ENCODE measurements around the gene KRTAP22-2.

The KRTAP22-2 gene

DNA sequence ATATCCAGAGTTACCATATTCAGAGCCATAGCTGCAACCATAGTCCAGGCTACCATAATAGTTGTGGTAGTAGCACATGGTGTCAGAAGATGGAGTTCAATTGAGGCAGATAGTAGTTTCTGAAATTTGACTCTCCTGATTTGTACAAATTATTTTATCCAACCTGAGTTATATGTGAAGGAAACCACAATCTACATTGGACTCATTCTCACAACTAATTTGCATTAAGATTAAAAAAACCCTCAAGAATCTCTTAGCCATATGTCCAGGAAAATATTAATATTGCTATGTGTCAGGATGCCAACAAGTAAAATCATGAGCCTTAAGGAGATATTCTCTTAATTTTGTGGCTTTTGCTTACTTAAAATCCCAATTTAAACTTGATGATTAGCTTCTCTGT, at the start of gene KRTAP22-2:
KRTAP22-2 (minus strand) TSS at position 101 of the 400 bp plus-strand sequence.
- no peak for DNase-seq (ENCODE audit: low spot score)

DNA sequence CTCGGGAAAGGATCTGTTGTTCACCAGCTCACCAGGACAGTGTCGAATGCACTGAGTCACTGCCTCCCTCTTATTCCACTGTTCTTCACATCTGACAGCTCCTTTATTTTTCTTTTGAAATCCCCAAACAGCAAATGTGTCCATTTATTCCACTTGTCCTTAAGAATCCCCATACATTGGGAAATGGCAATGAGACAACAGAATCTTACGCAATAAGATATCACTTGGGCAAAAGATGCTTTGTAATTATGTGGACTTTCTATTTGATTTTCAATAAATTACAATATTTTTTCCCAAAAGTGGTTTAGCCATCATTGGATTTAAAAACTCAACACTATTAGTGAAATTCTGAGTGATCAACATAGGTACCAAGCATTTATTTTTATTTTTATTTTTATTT, 48.5 kb upstream of the KRTAP22-2 start:
- no peak for DNase-seq (ENCODE audit: low spot score)

DNA sequence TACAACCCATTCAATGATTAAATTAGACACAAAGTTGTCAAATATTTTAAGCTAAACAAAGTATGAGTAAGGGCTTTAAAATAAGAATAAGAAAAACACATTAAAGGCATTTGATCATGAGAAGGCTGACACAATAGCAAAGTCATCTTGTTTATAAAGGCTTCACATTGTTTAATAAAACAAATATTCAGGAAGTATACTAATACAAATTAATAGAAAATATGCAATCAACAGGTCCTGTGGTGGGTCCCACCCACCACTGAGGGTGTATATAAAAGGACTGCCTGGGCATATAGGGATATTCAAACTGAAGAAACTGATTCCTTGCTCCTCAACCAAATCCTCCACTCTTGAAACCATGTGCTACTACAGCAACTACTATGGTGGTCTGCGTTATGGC, 44.7 kb upstream of the KRTAP22-2 start, which contains the start of gene KRTAP20-2:
KRTAP20-2 (plus strand) TSS at position 301 of the 400 bp plus-strand sequence; CDS start at position 359, 58 bp downstream.
- no peak for DNase-seq (ENCODE audit: low spot score)

DNA sequence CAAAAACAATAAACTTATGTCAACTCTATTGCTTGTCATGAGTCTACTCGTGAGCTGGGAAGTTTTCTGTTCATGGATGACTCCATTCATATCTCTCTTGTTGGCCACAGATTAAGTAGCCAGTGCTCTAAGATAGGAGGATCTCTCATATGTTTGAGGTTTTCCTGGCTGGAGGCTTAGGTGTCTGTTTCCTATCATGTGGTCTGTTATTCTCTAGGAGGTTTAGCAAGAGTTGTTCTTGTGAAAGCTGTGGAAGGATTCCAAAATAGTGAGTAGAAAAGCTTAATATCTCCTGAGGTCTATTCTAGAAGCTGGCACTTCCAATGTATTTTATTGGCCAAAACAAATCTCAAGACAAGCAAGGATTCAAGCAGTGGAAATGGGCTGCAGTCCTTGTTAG, 39.0 kb upstream of the KRTAP22-2 start:
- DNase-seq (ENCODE audit: low spot score) = no peak

DNA sequence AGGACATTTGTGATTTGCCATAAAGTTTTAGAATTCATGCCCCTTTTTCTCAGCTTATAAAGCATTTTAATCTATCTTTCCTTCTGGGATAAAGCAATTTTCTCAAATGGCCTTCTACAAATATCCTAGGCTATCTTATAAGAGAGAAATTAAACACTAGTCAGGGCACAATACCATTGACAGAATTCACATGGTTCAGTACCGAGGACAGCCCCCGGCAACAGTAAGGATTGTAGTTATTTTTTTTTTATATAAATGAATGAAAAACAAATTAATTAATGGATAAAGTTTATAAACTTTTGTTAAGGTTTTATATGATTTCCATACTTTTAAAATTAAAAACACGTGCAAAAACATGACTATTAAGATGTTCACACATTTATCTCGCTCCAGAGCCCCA, 37.9 kb upstream of the KRTAP22-2 start:
- no peak for DNase-seq (ENCODE audit: low spot score)

DNA sequence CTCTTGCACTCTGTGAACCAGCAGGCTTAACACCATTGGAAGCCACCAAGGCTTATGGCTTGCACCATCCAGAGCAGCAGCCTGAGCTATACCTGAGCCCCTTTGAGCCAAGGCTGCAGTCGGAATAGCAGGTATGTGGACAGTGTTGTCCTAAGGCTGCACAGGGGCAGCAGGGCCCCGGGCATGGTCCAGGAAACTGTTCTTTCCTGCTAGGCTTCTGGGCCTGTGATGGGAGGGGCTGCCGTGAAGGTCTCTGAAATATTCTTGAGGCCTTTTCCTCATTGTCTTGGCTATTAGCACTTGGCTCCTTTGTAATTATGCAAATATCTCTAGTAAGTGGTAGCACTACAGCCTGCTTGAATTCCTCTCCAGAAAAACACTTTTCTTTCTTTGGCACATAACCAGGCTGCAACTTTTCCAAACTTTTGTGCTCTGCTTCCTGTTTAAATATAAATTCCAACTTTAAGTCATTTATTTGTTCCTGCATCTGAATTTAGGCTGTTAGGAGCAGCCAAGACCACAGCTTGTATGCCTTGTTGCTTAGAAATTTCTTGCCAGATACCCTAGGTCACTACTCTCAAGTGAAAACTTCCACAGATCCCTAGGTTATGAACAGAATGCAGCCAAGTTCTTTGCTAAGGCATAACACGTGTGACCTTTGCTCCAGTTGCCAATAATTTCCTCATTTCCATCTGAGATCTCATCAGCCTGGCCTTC, 35.4 kb upstream of the KRTAP22-2 start:
- no peak for DNase-seq (ENCODE audit: low spot score)

DNA sequence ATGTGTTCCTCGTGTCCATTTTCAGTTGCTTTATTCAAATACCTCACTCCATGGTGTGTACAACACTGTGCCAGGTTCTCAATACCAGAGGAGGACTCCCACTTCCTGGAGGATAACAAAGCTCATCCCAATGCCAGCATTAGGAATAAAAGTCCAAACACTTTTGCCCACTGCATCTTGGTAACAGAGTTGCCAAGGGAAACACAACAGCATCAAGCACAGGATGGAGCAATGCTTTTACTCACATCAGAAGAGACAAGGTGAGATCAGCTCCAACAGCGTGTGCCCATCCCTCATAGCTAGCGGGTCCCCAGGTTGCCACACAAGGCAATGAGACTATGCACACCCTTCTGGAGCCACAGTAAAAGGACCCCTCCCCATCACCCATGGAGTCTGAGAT, 33.2 kb upstream of the KRTAP22-2 start:
- DNase-seq (ENCODE audit: low spot score) = no peak

DNA sequence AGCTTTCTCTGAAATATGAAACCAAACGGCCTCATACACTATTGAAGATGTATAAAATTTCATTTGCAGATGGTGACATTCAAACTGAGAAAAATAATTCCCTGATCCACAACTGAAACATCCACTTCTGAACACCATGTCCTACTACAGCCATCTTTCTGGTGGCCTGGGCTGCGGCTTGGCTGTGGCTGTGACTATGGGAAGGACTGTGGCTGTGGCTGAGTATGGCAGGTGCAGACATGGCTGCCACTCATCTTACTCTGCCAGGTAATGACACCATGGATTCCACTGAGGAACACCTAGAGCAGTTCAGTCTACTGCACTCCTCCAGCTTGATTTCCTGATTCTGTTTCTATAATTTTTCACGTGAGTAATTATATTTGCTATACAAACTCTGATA, 30.3 kb upstream of the KRTAP22-2 start, which contains the start of gene KRTAP20-4:
KRTAP20-4 (plus strand) TSS at position 106 of the 400 bp plus-strand sequence.
- DNase-seq (ENCODE audit: low spot score) = no peak

DNA sequence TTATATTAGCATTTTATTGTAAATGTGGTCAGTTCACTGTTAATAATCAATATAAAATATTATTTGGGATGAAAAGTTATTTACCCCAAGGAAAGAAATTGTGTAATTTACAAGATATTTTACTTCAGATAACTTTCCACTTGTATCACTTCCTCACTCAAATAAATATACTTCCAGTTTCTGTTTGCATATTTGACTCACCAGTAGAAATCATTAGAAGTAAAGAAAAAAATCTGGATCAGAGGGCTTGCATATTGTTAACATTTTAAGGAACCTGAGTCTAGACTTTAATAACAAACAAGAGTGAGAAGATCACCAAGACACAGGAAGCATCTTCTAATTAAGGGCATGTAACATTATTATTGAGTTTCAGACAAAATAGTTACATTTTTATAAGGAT, 29.9 kb upstream of the KRTAP22-2 start:
- no peak for DNase-seq (ENCODE audit: low spot score)

DNA sequence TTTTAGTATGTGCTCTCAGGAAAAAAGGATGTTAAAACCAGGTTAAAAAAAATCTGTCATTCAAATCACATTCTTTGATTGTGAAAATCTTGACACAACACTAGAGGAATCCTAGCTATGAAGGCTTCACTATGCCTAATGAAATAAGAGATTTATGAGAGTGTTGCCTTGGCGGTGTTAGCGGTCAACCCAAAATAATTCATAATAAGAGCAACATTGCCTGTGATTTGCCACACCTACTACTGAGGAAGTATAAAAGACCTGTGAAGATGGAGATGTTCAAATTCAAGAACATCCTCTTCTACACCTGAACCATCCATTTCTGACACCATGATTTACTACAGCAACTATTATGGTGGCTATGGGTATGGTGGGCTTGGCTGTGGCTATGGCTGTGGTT, 25.9 kb upstream of the KRTAP22-2 start, which contains the start of gene KRTAP20-1:
KRTAP20-1 (plus strand) TSS at position 301 of the 400 bp plus-strand sequence; CDS start at position 331, 30 bp downstream.
- no peak for DNase-seq (ENCODE audit: low spot score)

DNA sequence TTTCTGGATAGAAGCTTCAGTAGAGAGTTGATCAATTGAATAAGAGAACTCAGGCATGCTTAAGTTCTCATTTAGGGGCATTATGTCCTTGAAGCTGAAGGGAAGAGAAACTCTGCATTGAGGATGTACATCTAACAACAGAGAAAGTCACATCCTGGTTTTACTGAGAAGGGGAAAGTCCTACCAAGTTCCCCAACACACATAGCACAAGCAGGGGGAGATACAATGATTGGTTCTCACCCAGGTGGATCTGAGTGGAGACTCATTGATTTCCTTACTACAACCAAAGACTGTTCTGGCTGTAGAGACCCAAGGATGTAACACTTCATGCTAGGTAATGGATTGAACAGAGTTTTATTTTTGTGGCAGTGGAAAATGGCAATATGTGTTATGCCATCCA, 25.0 kb upstream of the KRTAP22-2 start:
- DNase-seq (ENCODE audit: low spot score) = no peak

DNA sequence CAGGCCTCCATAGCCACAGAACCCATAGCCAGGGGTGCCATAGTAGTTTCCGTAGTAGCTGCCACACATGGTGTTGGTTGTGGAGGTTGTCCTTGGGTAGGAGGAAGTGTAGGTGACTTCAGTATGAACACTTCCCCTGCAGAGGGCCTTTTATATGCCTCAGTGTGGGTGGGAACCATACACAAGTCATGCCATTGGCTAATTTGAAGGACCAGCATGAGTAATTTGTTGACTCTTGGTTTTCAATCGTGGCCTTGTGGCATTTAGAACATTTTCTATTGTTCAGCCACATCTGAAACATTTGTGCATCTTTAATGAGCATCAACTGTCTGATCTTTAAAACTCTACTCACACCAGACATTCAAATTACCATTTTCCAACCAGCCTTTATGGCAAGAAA, 23.6 kb upstream of the KRTAP22-2 start, which contains the start of gene KRTAP6-1:
KRTAP6-1 (minus strand) TSS at position 95 of the 400 bp plus-strand sequence; CDS start at position 69, 26 bp downstream.
- no peak for DNase-seq (ENCODE audit: low spot score)

DNA sequence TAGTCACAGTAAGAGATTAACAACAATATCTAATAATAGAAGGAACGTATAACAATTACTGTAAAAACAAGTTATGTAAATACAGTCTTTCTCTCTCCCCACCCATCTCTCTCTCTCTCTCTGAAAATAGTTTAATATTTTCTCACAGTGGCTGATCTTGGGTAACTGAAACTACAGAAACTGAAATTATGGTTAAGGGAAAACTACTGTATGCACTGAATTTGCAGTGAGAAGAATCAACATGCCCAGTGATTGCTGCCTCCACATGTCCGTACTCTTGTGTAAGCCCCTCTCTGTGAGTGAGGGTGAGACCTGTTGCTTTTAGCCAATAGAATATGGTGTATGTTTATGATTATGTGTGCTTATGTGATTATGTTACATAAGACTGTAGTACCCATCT, 21.9 kb upstream of the KRTAP22-2 start:
- no peak for DNase-seq (ENCODE audit: low spot score)

DNA sequence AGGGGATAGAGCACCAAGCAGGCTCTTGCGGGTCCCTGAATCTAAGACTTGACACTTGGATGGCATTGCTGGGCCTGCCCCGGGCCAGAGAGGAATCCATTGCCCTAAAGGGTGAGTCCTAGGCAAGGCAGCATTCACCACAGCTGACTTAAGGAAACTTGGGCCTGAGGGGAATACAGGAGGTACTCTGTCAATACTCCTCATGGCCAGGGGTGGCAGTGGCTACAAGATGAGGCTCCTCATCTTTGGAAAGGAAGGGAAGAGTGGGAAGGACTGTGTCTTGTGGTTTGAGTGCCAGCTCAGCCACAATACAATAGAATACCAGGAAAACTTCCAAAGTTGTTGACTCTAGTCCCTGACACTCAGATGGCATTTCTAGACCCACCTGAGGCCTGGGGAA, 15.8 kb upstream of the KRTAP22-2 start:
- no peak for DNase-seq (ENCODE audit: low spot score)

DNA sequence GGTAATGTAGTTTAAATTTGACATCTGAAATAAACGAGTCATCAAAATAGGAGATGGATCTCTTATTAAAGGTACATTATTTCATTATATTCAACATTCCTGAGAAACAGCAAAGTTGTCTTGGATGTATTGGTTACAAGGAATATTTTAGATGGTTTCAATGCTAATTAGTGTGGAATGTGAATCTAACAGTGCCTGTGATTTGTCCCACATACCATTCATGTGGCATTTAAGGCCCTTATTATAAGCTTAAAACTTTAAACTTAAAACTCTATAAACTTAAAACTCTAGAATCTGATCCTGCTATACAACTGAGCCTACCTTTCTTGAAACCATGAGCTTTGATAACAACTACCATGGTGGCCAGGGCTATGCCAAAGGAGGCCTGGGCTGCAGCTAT, 10.6 kb upstream of the KRTAP22-2 start, which contains the start of gene KRTAP22-1:
KRTAP22-1 (plus strand) TSS at position 301 of the 400 bp plus-strand sequence.
- DNase-seq (ENCODE audit: low spot score) = no peak

DNA sequence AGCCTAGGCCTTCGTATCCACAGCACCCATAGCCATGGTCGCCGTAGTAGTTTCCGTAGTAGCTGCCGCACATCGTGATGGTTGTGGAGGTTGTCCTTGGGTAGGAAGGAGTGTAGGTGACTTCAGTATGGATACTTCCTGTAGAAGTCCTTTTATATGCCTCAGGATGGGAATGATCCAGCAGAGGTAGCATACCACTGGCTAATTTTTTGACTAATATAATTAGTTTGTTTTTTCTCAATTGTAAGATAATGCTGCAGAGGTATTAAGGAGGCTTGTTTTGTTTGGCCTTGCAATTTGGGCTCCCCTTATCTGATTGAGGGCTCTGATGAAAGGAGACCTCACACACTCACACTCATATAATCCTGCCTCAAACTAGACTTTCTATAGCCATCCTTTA, 8.6 kb upstream of the KRTAP22-2 start, which contains the start of gene KRTAP6-2:
KRTAP6-2 (minus strand) TSS at position 101 of the 400 bp plus-strand sequence; CDS start at position 73, 28 bp downstream.
- DNase-seq (ENCODE audit: low spot score) = no peak

DNA sequence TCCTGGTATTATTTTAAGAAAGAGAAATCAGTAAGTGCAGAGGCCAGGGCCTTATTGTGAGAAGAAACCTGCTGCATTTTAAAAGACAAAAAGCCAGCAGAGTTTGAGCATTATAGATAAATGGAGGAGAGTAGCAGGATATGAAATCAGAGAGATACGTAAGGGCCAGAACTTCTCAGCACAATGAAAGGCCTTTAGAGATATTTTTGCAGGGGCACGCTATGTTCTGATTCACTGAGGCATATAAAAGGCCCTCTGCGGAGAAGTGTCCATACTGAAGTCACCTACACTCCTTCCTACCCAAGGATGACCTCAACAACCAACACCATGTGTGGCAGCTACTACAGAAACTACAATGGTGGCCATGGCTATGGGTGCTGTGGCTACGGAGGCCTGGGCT, 1.9 kb upstream of the KRTAP22-2 start, which contains the start of gene KRTAP6-3:
KRTAP6-3 (plus strand) TSS at position 301 of the 400 bp plus-strand sequence; CDS start at position 307, 6 bp downstream.
- no peak for DNase-seq (ENCODE audit: low spot score)

DNA sequence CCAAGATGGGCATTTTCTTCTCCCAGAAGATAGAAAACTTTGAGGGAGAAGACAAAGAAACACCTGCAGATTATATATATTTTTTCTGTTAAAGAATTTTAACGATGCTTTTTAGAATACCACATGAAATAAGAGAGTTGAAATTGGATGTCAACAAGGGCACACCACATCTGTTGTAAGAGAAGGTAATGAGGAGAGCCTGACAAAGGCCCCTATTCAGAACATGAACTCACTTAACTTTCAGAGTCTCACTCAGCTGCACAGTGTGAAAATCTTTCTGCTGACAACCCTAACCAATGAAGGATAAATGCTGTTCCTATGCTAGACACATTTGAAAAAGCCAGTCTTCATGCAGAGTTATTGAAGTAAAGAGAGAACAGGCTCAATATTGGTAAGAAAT, 7.3 kb downstream of the KRTAP22-2 start:
- DNase-seq (ENCODE audit: low spot score) = no peak

DNA sequence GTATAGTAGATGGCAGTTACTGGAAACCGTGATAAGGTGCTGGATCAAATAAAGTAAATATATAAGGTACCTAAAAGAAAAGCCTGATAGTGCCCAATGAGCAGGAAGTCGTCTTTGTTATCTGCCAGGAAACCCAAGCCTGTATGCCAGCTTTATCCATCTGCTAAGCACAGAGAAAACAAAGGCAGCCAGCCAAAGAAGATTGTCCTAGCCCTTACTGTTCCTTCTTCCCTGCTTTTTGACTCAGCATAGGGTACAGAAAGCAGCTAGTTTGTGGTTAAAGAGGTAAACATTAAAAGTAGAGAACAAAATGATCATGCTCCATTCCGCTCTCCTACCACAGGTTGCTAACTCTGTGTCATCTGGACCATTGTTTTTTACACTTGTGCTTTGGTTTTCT, 10.1 kb downstream of the KRTAP22-2 start:
- no peak for DNase-seq (ENCODE audit: low spot score)

DNA sequence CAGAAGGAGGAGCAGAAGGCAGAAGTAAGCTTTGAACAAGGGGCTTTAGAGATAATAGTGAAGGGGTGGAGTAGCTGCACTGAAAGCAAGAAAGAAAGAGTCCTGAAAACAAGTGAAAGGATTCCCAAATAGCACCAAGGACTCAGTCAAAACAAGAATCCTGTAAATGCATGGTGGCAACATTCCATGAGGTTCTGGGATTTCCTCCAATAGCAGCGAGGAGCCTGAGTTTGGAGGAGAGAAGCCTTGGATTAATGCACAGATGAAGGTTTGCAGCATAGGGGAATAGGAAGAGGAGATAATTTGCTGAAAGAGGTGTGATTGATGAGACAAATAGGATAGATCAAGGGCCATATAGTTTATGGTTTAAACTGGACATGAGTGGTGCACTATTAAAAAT, 10.9 kb downstream of the KRTAP22-2 start:
- no peak for DNase-seq (ENCODE audit: low spot score)

DNA sequence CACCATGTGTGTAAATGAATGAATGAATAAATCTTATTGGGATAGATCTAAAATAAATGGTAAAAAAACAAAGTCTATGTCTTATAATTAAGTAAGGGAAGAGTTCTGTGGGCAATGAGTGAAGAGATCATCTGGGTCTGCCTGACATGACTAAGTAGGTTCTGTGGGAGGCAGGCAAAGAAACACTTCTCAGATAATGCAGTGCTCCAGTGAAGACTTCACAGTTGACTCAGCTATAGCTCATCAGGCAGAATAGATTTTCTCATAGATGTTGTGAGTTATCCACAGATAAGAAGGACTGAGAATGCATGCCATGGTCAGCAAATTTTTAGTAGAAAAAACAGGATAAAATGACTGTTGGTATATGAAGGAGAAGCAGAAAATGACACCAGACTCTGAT, 12.4 kb downstream of the KRTAP22-2 start:
- DNase-seq (ENCODE audit: low spot score) = no peak

DNA sequence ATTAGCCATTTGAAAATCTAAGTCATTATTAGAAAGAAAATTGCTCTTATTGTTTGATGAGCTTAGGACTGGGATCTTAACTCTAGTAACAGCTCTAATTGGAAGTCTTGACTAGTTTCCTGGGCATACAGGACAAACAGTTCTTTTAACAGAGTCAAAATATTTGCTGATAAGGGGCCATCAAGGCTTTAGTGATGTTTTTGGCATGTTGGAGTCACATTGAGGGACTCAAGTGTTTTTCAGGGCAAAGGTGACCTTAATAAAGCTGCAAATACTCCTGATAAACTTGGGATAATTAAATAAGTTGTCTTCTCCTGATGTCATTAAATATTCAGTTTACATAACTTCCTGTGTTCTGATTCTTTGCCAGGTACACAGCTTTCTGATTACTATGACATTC, 22.6 kb downstream of the KRTAP22-2 start:
- DNase-seq (ENCODE audit: low spot score) = no peak

DNA sequence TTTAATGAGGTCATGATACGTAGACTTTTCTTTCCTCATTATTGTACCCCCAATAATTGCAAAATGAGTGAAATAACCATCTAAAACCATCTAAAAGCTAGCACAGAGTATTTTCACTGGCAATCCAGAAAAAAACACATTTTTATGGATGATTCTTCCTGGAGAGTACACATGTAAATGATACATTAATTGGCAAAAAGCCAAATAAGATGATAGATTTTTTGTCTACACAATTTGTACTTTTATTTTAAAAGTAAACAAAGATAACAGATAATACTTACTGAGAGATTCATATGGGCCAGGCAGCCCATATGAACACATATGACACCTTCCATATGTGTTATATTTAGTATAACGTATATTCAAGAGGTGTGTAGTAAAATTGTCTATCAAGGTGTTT, 26.6 kb downstream of the KRTAP22-2 start:
- no peak for DNase-seq (ENCODE audit: low spot score)
